Suprapubic skin (tissue), 4 donors: ENCODE data around the gene TBC1D2B.

ENCODE experiments used
- POLR2A ChIP-seq, 2 donors: fragments of 450-650 bp; IDR thresholded peaks; one replicate each; pipeline ENCODE4 v1.6.1; 2017; ENCODE audit warnings: antibody characterized with exemption in 2 of 2, mild to moderate bottlenecking in 2 of 2, moderate library complexity in 2 of 2
- POLR2AphosphoS5 ChIP-seq, 3 donors: sonication (generic); formaldehyde crosslinking; IDR thresholded peaks; one replicate each; pipeline ENCODE4 v1.6.1; 2017; ENCODE audit warnings: antibody characterized with exemption in 3 of 3
- TF ChIP-seq, protein P1 (sequence below), 2 donors: fragments of 200-600 bp in 1 of 2; fragments of 450-650 bp in 1 of 2; sonication (generic) in 1 of 2; IDR thresholded peaks; one replicate each; pipeline ENCODE4 v1.5.1; 2016 to 2019; ENCODE audit warnings: antibody characterized with exemption in 2 of 2, mild to moderate bottlenecking in 1 of 2, moderate library complexity in 1 of 2

DNA sequence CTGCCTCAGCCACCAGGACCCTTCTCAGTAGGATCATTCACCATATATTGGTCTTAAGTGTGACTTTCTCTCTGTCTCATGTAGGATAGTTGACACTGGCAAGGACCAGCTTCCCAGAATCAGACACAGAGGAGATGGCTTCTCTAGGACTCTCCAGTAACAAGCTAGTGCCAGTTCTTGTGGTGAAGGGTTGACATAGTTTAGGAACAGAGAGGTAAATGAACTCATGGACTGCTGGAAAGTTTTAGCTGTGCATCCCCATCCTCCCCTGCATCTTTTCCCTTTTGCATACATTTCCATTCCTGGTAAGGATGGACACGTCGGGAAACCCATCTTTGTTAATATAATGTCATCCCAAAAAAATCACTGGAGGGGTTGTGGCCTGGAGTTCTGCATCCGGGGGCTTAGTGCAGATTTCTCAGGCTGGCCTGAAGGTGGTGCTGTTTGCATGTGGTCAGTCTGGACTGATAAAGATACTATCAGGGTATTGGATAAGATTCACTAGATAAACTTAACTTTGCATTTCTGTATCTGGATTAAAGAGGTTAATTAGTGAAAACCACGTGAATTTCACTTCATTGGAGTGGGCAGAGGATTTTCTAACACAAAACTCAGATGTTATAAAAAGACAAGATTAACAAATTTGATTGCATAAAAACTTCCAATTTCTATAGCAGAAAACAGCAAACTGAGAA, 110.8 kb downstream of the TBC1D2B start:
- TF ChIP-seq, protein P1, sequence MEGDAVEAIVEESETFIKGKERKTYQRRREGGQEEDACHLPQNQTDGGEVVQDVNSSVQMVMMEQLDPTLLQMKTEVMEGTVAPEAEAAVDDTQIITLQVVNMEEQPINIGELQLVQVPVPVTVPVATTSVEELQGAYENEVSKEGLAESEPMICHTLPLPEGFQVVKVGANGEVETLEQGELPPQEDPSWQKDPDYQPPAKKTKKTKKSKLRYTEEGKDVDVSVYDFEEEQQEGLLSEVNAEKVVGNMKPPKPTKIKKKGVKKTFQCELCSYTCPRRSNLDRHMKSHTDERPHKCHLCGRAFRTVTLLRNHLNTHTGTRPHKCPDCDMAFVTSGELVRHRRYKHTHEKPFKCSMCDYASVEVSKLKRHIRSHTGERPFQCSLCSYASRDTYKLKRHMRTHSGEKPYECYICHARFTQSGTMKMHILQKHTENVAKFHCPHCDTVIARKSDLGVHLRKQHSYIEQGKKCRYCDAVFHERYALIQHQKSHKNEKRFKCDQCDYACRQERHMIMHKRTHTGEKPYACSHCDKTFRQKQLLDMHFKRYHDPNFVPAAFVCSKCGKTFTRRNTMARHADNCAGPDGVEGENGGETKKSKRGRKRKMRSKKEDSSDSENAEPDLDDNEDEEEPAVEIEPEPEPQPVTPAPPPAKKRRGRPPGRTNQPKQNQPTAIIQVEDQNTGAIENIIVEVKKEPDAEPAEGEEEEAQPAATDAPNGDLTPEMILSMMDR (IDR thresholded peaks at IDR 0.05), result peak; percentile 74 to 78
- TF ChIP-seq POLR2A (IDR thresholded peaks at IDR 0.05) (no peak), POLR2AphosphoS5 (IDR thresholded peaks at IDR 0.05) (no peak)
